ENCODE results near the gene BCL11B.

BCL11B gene

DNA sequence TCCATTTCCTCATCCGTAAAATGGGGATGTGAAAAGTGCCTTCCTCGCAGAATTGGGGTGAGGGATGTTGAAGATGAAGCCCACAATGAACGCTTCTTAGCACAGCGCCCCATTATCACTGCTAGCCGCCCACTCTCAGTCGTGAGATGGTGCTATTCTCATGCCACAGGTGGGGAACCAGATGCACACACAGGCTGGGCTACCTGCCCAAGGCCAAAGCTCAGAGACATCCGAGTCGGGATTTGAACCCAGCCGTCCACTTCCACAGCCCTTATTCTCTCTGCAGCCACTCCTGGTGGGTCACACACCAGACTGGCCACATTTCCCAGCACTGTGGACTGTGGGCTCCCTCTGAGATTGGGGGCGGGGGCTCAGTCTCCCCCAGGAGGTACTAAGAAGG lies 55.8 kb downstream of the BCL11B start:
- no peak for DNase-seq

DNA sequence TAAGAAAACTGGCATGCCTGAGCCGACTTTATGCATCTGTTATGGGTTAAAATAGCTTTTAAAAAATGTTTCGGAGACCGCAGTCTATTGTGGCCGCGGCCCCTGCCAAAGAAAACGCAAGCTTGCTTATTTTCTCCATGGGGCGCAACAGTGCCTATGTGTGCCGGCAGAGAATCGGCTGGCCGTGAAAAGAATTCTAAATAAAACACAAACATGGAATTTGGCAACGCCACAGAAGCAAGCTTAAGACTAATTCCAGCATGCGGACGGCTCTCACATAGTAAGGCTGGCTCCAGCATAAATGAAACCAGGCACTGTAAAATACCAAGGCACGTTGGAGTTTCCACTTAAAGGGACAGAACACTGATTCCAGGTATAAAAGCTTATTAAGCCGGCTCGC lies 56.7 kb downstream of the BCL11B start:
- DNase-seq, result peak; percentile 18

GRCh38 chr14:99214701-99215100 lies 57.3 kb downstream of the BCL11B start:
- DNase-seq, result no peak

GRCh38 chr14:99213527-99213971 lies 58.4 kb downstream of the BCL11B start:
- no peak for DNase-seq

DNA sequence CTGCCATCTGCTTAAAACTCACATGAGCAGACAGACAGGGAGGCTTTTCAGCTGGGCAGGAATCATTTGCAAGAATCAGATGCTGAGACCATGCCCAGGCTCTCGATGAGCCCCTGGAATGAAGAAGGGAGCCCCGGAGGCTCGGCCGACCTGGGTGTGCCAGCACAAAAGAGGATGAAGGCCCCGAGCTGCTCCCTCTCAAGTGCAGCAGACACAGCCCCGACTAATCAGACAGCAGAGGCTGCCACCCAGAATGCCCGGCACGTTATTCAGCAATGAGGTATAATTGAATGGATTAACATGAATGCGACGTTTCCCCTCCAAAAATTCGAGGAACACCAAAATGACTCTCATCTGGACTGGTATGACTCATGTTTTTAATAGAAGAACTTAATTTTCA lies 58.9 kb downstream of the BCL11B start:
- DNase-seq, result no peak

DNA sequence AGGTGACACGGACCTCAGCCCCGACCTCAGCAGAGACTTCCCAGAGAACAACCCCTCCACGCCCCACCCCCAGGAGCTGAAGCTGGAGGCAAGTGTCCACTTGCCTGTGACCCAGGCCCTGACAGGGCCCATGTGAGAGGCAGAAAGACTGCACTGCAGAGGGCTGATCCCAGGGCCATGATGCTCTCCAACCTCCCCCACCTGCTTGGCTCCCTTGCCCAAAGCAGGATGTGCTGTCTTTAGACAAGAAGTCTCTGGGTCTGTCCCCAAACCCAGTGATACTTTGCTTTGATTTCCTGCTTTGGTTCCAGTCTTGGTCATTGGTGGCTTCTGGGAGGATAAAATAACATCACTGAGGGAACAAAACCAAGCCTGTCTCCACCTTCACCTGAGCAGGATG lies 59.4 kb downstream of the BCL11B start:
- DNase-seq, result no peak

- DNase-seq, result no peak
Measured at GRCh38 chr14:99212199-99212598, 59.8 kb downstream of the BCL11B start.

DNA sequence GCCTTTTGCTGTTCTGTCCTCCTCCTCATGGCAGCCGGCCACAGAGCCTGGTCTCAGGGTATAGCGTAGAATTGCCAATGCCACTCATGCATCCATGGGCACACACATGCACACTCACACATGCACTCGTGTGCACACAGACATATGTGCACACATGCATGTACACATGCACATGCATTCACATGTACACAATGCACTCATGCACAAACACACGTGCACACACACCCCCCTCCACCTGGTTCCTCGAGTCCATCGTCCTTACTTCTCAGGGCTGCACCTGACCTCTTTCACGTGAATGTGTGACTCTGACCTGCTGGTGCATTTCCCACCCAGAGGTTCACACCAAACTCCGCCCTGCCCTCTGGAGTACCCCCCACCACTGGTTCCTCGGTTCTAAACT lies 60.6 kb downstream of the BCL11B start:
- DNase-seq, result no peak

GRCh38 chr14:99210333-99210732 lies 61.7 kb downstream of the BCL11B start:
- no peak for DNase-seq

GRCh38 chr14:99209409-99209808 lies 62.6 kb downstream of the BCL11B start:
- DNase-seq, result no peak

DNA sequence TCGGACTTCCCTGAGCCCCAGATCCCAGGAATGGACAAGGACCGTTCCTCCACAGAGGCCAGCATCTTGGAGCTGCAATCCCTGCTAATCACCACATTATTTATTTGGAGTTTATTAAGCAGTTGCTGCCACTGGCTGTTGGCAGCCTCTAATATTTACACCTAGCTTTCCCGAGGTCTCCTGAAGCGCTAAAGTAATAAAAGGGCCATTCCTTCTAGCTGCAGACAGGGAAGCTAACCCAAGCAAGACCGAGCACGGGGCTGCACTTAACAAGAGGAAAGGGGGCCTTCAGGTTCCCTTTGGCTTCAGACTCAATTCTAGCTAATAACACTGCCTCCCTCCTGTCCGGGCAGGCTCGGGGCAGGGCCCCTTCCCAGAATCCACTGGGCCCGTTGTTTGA lies 63.7 kb downstream of the BCL11B start:
- DNase-seq, result no peak

DNA sequence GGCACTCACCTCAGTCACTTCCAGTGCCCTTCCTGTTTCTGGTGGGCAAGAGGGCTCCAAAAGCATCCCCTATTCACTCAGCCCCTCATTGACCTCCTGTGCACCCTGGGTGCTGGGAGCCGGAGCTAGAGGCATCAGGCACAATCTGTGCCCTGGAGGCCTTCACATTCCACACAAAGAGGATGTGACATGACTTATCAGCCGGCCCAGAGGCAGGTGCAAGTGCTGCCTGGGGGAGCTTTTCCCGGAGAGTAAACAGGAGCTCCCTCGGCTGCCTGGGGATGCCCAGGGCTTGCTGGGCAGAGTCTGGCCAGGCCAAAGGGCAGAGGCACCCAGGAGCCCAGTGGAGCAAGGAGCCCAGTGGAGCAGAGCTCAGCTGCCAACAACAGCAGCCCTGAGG lies 64.5 kb downstream of the BCL11B start:
- no peak for DNase-seq

DNA sequence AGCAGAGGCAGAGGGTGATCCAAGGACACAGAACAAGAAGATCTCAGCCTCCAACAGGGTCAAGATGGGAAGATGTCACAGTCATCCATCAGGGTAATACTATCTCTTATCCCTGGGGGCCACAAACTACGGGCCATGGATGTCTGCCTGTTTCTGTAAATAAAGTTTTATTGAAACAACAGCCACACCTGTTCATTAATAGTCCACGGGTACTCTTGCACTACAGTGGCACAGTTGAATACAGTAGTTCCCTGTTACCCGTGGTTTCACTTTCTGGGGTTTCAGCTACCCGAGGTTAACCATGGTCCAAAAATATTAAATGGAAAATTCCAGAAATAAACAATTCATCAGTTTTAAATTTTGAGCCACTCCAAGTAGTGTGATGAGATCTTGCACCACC lies 65.9 kb downstream of the BCL11B start:
- DNase-seq, result no peak

DNA sequence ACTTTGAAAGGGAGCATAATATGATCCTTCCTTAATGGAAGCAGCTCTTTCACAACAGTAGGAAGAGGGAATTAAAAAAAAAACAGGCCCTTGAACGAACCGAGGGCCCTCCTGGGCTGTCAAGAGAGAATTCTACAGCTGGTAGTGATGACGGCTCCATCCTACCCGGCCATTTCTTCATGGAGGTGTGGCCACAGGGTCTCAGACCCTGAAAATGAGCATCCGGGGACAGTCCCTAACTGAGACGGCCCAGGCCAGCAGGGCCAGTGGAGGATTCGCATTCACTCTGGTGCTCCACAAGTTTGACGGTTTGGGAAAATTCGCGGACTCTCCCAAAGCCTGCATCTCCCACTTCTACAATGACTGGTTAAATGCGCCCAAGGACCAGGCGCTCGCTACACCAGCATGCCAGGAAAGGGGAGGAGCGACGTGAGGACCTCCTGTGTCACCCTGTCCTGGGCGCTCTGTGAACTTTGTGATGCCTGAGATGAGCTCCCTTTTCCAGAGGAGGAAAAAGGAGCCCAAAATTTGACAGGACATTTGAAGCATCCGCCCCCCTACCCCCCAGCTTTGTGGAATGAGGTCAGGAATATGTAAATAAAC lies 66.8 kb downstream of the BCL11B start:
- no peak for DNase-seq

GRCh38 chr14:99203801-99204200 lies 68.2 kb downstream of the BCL11B start:
- no peak for DNase-seq

- DNase-seq, result no peak
Measured at GRCh38 chr14:99203080-99203479, 68.9 kb downstream of the BCL11B start.

GRCh38 chr14:99202516-99202915 lies 69.5 kb downstream of the BCL11B start:
- DNase-seq, result no peak

GRCh38 chr14:99201351-99202073 lies 70.5 kb downstream of the BCL11B start:
- no peak for DNase-seq

DNA sequence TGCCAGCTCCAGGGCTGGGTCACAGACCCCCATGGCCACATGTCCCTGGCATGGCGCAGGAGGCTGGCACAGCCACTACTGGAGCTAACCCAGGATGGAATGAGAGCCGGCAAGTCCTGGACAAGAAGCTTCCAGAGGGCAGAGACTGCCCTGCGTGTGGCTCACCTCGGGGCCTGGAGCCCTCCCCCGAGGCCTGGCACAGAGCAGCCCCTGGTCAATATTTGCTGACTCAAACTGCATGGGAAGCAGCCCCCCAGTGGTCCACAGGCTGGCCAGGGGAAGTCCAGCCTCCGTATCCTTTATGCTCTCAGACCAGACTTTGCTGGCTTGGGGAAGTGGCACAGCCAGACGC lies 71.4 kb downstream of the BCL11B start:
- no peak for DNase-seq

DNA sequence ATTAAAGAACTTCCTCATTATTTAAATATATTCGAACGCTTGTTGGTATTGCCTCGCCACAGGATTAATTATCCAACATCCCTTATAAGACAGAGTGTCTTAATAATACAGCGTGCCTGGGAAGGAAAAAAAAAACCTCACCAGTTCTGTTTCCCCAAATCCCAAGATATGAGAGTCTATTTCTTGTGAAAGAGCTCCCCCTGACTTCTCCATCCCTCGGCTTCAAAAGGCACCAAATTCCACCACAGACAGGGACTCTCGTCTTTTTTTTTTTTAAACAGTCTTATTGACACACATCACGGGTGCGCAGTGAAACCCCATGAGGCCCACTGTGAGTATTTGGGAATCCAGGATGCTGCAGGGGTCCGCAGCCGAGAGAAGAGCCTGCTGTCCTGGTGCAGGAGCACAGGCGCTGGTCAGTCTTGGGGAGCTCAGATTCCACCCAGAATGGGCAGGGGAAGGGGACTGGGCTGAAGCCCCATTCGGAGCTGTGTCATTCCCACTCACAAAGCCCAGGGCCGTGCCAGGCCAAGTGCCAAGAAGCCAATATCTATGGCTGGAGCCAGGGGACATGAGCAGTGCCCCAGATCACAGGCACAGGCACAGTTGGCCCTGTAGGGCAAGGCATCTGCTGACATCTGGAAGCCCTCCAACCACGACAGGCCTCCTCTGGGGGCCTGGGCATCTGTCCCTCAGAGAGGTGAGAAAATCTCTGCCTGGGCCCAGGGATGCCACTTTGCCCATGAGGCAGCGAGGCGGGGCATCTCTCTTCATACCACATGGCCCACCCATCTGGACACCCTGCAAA lies 71.9 kb downstream of the BCL11B start:
- peak; percentile 13 for DNase-seq

DNA sequence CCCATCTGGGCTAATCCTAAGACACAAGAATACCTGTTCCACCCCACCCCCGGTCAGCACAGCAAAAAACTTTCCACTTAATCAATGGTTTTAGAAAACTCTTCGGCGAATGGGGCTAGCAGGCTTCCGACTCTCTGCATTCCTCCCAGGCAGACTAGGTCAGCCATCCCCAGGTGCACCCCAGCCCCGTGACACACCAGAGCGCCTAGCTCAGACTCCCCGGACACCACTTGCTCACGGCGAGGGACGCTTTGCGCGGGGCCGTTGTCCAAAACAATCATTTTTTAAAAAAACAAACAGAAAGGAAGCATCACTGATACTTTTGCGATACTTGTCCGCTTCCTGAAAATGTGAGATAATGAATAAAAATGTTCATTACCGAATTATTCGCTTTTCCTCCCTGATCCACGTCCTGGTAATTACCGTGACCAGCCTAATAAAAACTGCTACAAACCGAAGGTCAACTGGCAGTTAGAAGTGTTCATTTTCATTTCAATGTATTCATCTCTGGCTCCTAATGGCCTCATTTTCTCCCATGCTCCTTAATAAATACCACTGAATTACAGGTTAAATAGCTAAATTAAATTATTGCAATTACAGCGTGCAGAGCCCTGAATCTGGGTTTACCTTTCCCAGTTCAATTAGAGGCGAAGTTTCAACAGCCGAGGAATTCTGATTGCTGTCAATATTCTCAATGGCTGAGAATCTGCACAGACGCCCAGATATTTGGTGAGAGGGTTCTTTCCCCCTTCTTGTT lies 73.1 kb downstream of the BCL11B start:
- DNase-seq, result no peak

GRCh38 chr14:99196310-99196650 lies 75.7 kb downstream of the BCL11B start:
- no peak for DNase-seq

- DNase-seq, result no peak
Measured at GRCh38 chr14:99195602-99196309, 76.2 kb downstream of the BCL11B start.

Measured in midbrain (tissue), 1 donor.